ENCODE measurements around the gene RANBP3.

Gene RANBP3

GRCh38 chr19:5960005-5961001 is 17.6 kb downstream of the RANBP3 start:
- no peak overlapping the region for H3K9ac ChIP-seq (ENCODE audit: low read depth, low read length)
- no peaks in the 10 kb centered on the region for H3K36me3 ChIP-seq (ENCODE audit: insufficient read depth, low read length)
- H3K9me3 ChIP-seq (replicated peaks; ENCODE audit: low read length): no peaks in the 10 kb centered on the region
- H3K4me3 ChIP-seq (ENCODE audit: low read length): no peak overlapping the region
- peaks cover 31% of the 10 kb centered on the region for H3K4me1 ChIP-seq (ENCODE audit: control insufficient read depth, insufficient read depth, low read length)
- no peaks in the 10 kb centered on the region for H3K27me3 ChIP-seq (ENCODE audit: control insufficient read depth, insufficient read depth, low read length)
- H3K4me2 ChIP-seq (ENCODE audit: low read length): no peak overlapping the region

- Histone ChIP-seq H3K4me1 (ENCODE audit: control insufficient read depth, insufficient read depth, low read length) (peaks cover 39% of the 10 kb centered on the region), H3K9ac (ENCODE audit: low read depth, low read length) (no peak overlapping the region), H3K4me3 (ENCODE audit: low read length) (no peak overlapping the region)
Measured at GRCh38 chr19:5959260-5960004, 18.5 kb downstream of the RANBP3 start.

GRCh38 chr19:5958851-5959122 is 19.2 kb downstream of the RANBP3 start:
- H3K27me3 ChIP-seq (ENCODE audit: control insufficient read depth, insufficient read depth, low read length): no peaks in the 10 kb centered on the region
- no peak overlapping the region for H3K4me2 ChIP-seq (ENCODE audit: low read length)
- no peaks in the 10 kb centered on the region for H3K9me3 ChIP-seq (replicated peaks; ENCODE audit: low read length)
- no peaks in the 10 kb centered on the region for H3K36me3 ChIP-seq (ENCODE audit: insufficient read depth, low read length)
- no peak overlapping the region for H3K4me3 ChIP-seq (ENCODE audit: low read length)
- H3K9ac ChIP-seq (ENCODE audit: low read depth, low read length): no peak overlapping the region
- peaks cover 46% of the 10 kb centered on the region for H3K4me1 ChIP-seq (ENCODE audit: control insufficient read depth, insufficient read depth, low read length)

More at GRCh38 chr19:5959260-5960004, 18.5 kb downstream of the RANBP3 start:
- no peak overlapping the region for H3K4me2 ChIP-seq (ENCODE audit: low read length)
- no peaks in the 10 kb centered on the region for H3K9me3 ChIP-seq (replicated peaks; ENCODE audit: low read length)
- H3K36me3 ChIP-seq (ENCODE audit: insufficient read depth, low read length): no peaks in the 10 kb centered on the region
- H3K27me3 ChIP-seq (ENCODE audit: control insufficient read depth, insufficient read depth, low read length): no peaks in the 10 kb centered on the region

- Histone ChIP-seq H3K4me3 (ENCODE audit: low read length) (no peak overlapping the region), H3K9ac (ENCODE audit: low read depth, low read length) (no peak overlapping the region), H3K4me2 (ENCODE audit: low read length) (no peak overlapping the region), H3K4me1 (ENCODE audit: control insufficient read depth, insufficient read depth, low read length) (peaks cover 51% of the 10 kb centered on the region), H3K27me3 (ENCODE audit: control insufficient read depth, insufficient read depth, low read length) (no peaks in the 10 kb centered on the region), H3K9me3 (replicated peaks; ENCODE audit: low read length) (no peaks in the 10 kb centered on the region), H3K36me3 (ENCODE audit: insufficient read depth, low read length) (no peaks in the 10 kb centered on the region)
Measured at GRCh38 chr19:5958074-5958850, 19.7 kb downstream of the RANBP3 start.

- no peak overlapping the region for H3K4me2 ChIP-seq (ENCODE audit: low read length)
- H3K4me3 ChIP-seq (ENCODE audit: low read length): no peak overlapping the region
- no peak overlapping the region for H3K9ac ChIP-seq (ENCODE audit: low read depth, low read length)
- no peaks in the 10 kb centered on the region for H3K9me3 ChIP-seq (replicated peaks; ENCODE audit: low read length)
- H3K36me3 ChIP-seq (ENCODE audit: insufficient read depth, low read length): no peaks in the 10 kb centered on the region
- H3K4me1 ChIP-seq (ENCODE audit: control insufficient read depth, insufficient read depth, low read length): peaks cover 55% of the 10 kb centered on the region
- no peaks in the 10 kb centered on the region for H3K27me3 ChIP-seq (ENCODE audit: control insufficient read depth, insufficient read depth, low read length)
Measured at GRCh38 chr19:5957170-5957569, 20.8 kb downstream of the RANBP3 start.

GRCh38 chr19:5956728-5957127 is 21.2 kb downstream of the RANBP3 start:
- H3K4me1 ChIP-seq (ENCODE audit: control insufficient read depth, insufficient read depth, low read length): peaks cover 55% of the 10 kb centered on the region

GRCh38 chr19:5956323-5956722 is 21.6 kb downstream of the RANBP3 start:
- Histone ChIP-seq H3K4me3 (ENCODE audit: low read length) (no peak overlapping the region), H3K4me2 (ENCODE audit: low read length) (no peak overlapping the region), H3K27me3 (ENCODE audit: control insufficient read depth, insufficient read depth, low read length) (no peaks in the 10 kb centered on the region), H3K9me3 (replicated peaks; ENCODE audit: low read length) (no peaks in the 10 kb centered on the region), H3K36me3 (ENCODE audit: insufficient read depth, low read length) (no peaks in the 10 kb centered on the region), H3K9ac (ENCODE audit: low read depth, low read length) (no peak overlapping the region), H3K4me1 (ENCODE audit: control insufficient read depth, insufficient read depth, low read length) (peaks cover 52% of the 10 kb centered on the region)

More at GRCh38 chr19:5956728-5957127, 21.2 kb downstream of the RANBP3 start:
- Histone ChIP-seq H3K9ac (ENCODE audit: low read depth, low read length) (no peak overlapping the region), H3K4me2 (ENCODE audit: low read length) (no peak overlapping the region), H3K4me3 (ENCODE audit: low read length) (no peak overlapping the region), H3K9me3 (replicated peaks; ENCODE audit: low read length) (no peaks in the 10 kb centered on the region), H3K36me3 (ENCODE audit: insufficient read depth, low read length) (no peaks in the 10 kb centered on the region), H3K27me3 (ENCODE audit: control insufficient read depth, insufficient read depth, low read length) (no peaks in the 10 kb centered on the region)

- H3K27me3 ChIP-seq (ENCODE audit: control insufficient read depth, insufficient read depth, low read length): no peaks in the 10 kb centered on the region
- peaks cover 3% of the 10 kb centered on the region for H3K36me3 ChIP-seq (ENCODE audit: insufficient read depth, low read length)
- no peak overlapping the region for H3K4me2 ChIP-seq (ENCODE audit: low read length)
- no peaks in the 10 kb centered on the region for H3K9me3 ChIP-seq (replicated peaks; ENCODE audit: low read length)
- H3K4me3 ChIP-seq (ENCODE audit: low read length): no peak overlapping the region
- H3K9ac ChIP-seq (ENCODE audit: low read depth, low read length): no peak overlapping the region
- H3K4me1 ChIP-seq (ENCODE audit: control insufficient read depth, insufficient read depth, low read length): peaks cover 52% of the 10 kb centered on the region
Measured at GRCh38 chr19:5955636-5955935, 22.4 kb downstream of the RANBP3 start.

- H3K4me3 ChIP-seq (ENCODE audit: low read length): peak overlapping the region; percentile 27
- peaks cover 45% of the 10 kb centered on the region for H3K4me1 ChIP-seq (ENCODE audit: control insufficient read depth, insufficient read depth, low read length)
- H3K36me3 ChIP-seq (ENCODE audit: insufficient read depth, low read length): peaks cover 15% of the 10 kb centered on the region
- no peaks in the 10 kb centered on the region for H3K27me3 ChIP-seq (ENCODE audit: control insufficient read depth, insufficient read depth, low read length)
- H3K9ac ChIP-seq (ENCODE audit: low read depth, low read length): peak overlapping the region; percentile 67
- H3K9me3 ChIP-seq (replicated peaks; ENCODE audit: low read length): no peaks in the 10 kb centered on the region
- peak overlapping the region; percentile 68 for H3K4me2 ChIP-seq (ENCODE audit: low read length)
Measured at GRCh38 chr19:5954293-5954692, 23.6 kb downstream of the RANBP3 start.

- H3K36me3 ChIP-seq (ENCODE audit: insufficient read depth, low read length): peaks cover 19% of the 10 kb centered on the region
- H3K4me3 ChIP-seq (ENCODE audit: low read length): peak overlapping the region; percentile 27
- no peaks in the 10 kb centered on the region for H3K27me3 ChIP-seq (ENCODE audit: control insufficient read depth, insufficient read depth, low read length)
Measured at GRCh38 chr19:5953680-5954213, 24.2 kb downstream of the RANBP3 start.

GRCh38 chr19:5953030-5953589 is 24.8 kb downstream of the RANBP3 start:
- H3K9me3 ChIP-seq (replicated peaks; ENCODE audit: low read length): no peaks in the 10 kb centered on the region
- H3K27me3 ChIP-seq (ENCODE audit: control insufficient read depth, insufficient read depth, low read length): no peaks in the 10 kb centered on the region
- H3K4me3 ChIP-seq (ENCODE audit: low read length): peak overlapping the region; percentile 17
- H3K36me3 ChIP-seq (ENCODE audit: insufficient read depth, low read length): peaks cover 19% of the 10 kb centered on the region
- peak overlapping the region; percentile 67 for H3K9ac ChIP-seq (ENCODE audit: low read depth, low read length)
- peaks cover 45% of the 10 kb centered on the region for H3K4me1 ChIP-seq (ENCODE audit: control insufficient read depth, insufficient read depth, low read length)
- H3K4me2 ChIP-seq (ENCODE audit: low read length): peak overlapping the region; percentile 68

More at GRCh38 chr19:5953680-5954213, 24.2 kb downstream of the RANBP3 start:
- H3K9me3 ChIP-seq (replicated peaks; ENCODE audit: low read length): no peaks in the 10 kb centered on the region
- peak overlapping the region; percentile 68 for H3K4me2 ChIP-seq (ENCODE audit: low read length)
- peaks cover 45% of the 10 kb centered on the region for H3K4me1 ChIP-seq (ENCODE audit: control insufficient read depth, insufficient read depth, low read length)
- peak overlapping the region; percentile 67 for H3K9ac ChIP-seq (ENCODE audit: low read depth, low read length)
